Measurements from ENCODE around the gene AP5S1. TPM values are rescaled to one million over a fixed set of nuclear protein-coding genes. Genes with fewer than 3 reads are reported as not detected.

Gene AP5S1
- total RNA-seq, 1 experiment from 2014 or later: 31.0 TPM

DNA sequence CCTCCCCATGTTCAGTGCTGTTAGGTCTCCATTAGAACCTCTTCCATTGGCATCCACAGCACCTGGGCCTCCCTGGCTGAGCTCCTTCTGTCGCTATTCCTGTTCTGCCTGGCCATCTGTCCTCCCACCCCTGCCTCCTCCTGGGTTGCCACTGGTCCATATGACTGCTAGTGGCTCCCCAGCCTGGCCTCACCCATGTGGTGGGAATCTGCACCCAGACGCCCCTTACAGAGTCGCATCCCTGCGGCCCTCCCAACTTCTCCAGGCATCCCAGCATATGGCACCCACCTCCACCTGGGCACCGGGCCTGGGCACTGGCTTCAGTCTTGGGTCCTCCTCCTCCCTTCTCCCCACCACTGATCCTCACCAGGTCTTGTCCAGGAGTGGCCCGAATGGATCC is 16.5 kb upstream of the AP5S1 start:
- DNase-seq (ENCODE audit: low read depth): no peak
- in situ Hi-C loops (cut with HindIII; ENCODE audit: low pct_unique_long_range_greater_than_20kb, low sequenced_read_pairs): no loop called here

- DNase-seq (ENCODE audit: low read depth): no peak
- in situ Hi-C loops (cut with HindIII; ENCODE audit: low pct_unique_long_range_greater_than_20kb, low sequenced_read_pairs): no loop called here
Measured at GRCh38 chr20:3804254-3804751, 16.0 kb upstream of the AP5S1 start.

DNA sequence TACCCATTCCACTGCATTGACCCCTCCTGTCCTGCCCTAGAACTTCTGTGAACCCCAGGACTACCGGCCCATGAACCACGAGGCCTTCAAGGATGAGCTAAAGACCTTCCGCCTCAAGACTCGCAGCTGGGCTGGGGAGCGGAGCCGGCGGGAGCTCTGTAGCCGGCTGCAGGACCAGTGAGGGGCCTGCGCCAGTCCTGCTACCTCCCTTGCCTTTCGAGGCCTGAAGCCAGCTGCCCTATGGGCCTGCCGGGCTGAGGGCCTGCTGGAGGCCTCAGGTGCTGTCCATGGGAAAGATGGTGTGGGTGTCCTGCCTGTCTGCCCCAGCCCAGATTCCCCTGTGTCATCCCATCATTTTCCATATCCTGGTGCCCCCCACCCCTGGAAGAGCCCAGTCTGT is 15.6 kb upstream of the AP5S1 start:
- DNase-seq (ENCODE audit: low read depth): no peak
- in situ Hi-C loops (cut with HindIII; ENCODE audit: low pct_unique_long_range_greater_than_20kb, low sequenced_read_pairs): no loop called here

DNA sequence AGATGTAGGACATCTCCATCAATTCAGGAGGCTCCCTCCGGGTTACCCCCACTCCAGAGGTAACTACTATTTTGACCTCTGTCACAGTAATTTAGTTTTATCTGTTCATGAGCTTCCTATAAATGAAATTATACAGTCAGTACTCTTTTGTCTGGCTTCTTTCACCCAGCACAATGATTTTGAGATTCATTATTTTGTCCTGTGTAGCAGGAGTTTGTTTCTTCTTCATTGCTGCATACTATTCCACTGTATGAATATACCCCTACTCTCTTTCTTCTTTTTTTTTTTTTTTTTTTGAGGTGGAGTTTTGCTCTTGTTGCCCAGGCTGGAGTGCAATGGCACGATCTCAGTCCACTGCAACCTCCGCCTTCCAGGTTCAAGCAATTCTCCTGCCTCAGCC is 11.8 kb upstream of the AP5S1 start:
- in situ Hi-C loops (cut with HindIII; ENCODE audit: low pct_unique_long_range_greater_than_20kb, low sequenced_read_pairs): no loop called here
- no peak for DNase-seq (ENCODE audit: low read depth)

- peak; percentile 100 for DNase-seq (ENCODE audit: low read depth)
- in situ Hi-C loops (cut with HindIII; ENCODE audit: low pct_unique_long_range_greater_than_20kb, low sequenced_read_pairs): no loop called here
Measured at GRCh38 chr20:3811467-3812258, 8.7 kb upstream of the AP5S1 start.

DNA sequence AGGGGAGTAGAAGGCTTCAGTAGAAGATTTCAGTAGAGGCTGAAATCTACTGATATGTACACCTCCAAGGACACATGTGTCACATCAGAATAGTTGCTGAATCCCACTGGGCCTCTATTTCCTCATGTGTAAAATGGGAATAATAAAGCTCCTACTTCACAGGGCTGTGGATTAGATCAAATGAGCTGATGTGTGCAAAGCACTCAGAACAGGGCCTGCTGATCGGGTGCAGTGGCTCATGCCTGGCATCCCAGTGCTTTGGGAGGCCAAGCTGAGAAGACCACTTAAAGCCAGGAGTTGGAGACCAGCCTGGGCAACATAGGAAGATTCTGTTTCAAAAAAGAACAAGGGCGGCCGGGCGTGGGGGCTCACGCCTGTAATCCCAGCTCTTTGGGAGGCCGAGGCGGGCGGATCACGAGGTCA is 8.1 kb upstream of the AP5S1 start:
- no peak for DNase-seq (ENCODE audit: low read depth)
- in situ Hi-C loops (cut with HindIII; ENCODE audit: low pct_unique_long_range_greater_than_20kb, low sequenced_read_pairs): no loop called here

GRCh38 chr20:3812975-3813847 is 7.1 kb upstream of the AP5S1 start:
- peak; percentile 39 for DNase-seq (ENCODE audit: low read depth)
- in situ Hi-C loops (cut with HindIII; ENCODE audit: low pct_unique_long_range_greater_than_20kb, low sequenced_read_pairs): no loop called here

DNA sequence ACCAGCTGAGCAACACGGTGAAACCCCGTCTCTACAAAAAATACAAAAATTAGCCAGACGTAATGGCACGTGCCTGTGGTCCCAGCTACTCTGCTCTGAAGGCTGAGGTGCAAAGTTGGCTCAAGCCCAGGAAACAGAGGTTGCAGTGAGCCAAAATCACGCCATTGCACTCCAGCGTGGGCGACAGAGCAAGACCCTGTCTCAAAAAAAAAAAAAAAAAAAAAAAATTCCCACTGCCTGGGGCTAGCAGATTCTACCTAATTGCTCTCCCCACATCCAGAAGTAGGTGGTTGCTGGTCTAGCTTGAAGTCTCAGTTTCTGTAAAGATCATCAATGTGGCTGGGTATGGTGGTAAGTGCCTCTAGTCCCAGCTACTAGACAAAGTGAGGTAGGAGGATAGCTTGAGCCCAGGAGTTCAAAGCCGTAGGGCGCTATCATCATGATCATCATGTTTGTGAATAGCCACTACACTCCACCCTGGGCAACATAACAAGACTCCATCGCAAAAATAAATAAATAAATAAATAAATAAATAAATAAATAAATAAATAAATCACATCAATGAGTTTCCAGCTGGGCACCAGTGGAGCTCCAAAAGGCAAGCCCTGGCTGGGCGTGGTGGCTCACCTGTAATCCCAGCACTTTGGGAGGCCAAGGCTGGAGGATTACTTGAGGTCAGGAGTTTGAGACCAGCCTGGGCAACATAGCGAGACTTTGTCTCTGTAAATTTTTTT is 6.3 kb upstream of the AP5S1 start:
- DNase-seq (ENCODE audit: low read depth): no peak
- in situ Hi-C loops (cut with HindIII; ENCODE audit: low pct_unique_long_range_greater_than_20kb, low sequenced_read_pairs): no loop called here

DNA sequence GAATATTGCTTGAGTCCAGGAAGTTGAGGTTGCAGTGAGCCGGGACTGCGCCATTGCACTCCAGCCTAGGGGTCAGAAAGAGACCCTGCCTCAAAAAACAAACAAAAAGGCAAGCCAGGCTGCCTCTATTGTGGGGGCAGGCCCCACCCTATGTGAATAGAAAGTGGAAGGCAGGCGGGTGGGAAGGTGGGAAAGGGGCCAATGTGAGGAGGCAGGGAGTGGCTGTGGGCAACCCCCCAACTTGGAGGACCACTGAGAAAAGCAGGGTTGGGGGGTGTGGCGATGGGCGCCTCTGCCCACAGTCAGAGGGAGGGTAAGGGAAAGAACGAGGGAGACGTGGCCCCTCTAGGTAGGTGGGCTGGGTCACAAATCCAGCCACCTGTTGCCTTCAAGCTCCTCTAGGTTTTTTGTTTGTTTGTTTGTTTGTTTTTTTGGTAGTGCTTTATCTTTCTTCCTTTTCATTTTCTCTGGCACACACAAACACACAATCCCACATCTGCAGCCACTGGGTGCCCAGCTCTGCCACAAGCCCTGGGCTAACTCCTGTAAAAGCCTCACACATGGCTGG is 5.3 kb upstream of the AP5S1 start:
- in situ Hi-C loops (cut with HindIII; ENCODE audit: low pct_unique_long_range_greater_than_20kb, low sequenced_read_pairs): no loop called here
- no peak for DNase-seq (ENCODE audit: low read depth)

DNA sequence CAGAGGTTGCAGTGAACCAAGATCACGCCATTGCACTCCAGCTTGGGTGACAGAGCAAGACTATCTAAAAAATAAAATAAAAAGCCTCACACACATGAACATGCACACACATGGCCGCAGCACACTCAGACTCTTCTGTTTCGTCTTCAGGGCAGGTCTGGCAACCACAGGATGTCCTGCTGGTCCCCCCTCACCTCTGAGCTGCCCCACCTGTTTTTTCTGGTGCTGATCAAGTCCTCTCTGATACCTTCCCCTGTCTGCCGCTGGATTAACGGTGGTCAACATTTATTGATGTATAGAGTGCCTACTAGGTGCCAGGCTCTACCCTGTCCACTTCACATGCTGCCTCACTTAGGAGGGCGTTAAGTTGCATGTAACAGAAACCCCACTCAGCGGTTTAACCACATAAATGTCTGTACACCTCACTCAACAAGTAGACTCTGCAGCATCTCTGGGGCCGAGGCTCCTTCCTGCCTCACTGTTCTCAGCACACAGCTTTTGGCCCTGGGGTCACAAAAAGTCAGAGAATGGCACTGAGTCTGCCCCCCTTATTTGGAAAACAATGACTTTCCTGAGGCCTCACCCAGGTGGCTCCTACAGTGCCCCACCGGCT is 4.5 kb upstream of the AP5S1 start:
- in situ Hi-C loops (cut with HindIII; ENCODE audit: low pct_unique_long_range_greater_than_20kb, low sequenced_read_pairs): no loop called here

GRCh38 chr20:3818155-3819151 is 1.9 kb upstream of the AP5S1 start:
- in situ Hi-C loops (cut with HindIII; ENCODE audit: low pct_unique_long_range_greater_than_20kb, low sequenced_read_pairs): no loop called here
- peak; percentile 78 for DNase-seq (ENCODE audit: low read depth)

More for the DNA sequence above, 4.5 kb upstream of the AP5S1 start:
- DNase-seq (ENCODE audit: low read depth): no peak

DNA sequence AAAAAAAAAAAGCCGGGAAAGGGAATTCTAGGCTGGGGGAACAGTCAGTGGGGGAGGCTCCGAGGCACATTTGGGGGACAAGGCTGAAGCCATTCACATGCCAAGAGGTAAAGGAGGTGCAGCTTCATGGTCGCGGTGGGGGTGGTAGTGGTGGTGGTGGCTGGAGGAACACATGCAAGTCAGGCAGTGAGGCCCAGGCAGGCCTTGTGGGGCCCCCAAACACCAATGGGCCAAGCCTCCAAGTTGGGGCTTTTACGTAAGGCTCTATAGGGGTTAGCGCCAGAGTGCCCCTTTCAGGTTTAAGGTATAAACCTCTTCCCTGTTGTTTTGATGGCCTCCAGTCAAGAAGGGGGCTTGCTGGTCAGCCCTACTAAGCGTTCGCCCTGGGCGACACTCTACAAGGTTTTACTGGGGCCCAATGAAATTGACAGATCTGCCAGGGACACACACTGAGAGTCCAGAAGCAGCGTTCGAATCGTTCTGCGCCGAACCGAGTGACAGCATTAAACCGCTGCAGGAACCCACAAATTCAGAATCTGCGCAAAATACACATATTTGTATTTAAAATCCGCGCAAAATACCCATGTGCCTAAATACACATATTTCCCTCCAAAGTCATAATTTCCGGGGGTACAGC is 818 bp upstream of the AP5S1 start:
- in situ Hi-C loops (cut with HindIII; ENCODE audit: low pct_unique_long_range_greater_than_20kb, low sequenced_read_pairs): no loop called here
- no peak for DNase-seq (ENCODE audit: low read depth)

- in situ Hi-C loops (cut with HindIII; ENCODE audit: low pct_unique_long_range_greater_than_20kb, low sequenced_read_pairs): no loop called here
- DNase-seq (ENCODE audit: low read depth): no peak
Measured at GRCh38 chr20:3820901-3821727, 767 bp downstream of the AP5S1 start.

- no peak for DNase-seq (ENCODE audit: low read depth)
- in situ Hi-C loops (cut with HindIII; ENCODE audit: low pct_unique_long_range_greater_than_20kb, low sequenced_read_pairs): no loop called here
Measured at GRCh38 chr20:3821996-3822395, 1.6 kb downstream of the AP5S1 start.

DNA sequence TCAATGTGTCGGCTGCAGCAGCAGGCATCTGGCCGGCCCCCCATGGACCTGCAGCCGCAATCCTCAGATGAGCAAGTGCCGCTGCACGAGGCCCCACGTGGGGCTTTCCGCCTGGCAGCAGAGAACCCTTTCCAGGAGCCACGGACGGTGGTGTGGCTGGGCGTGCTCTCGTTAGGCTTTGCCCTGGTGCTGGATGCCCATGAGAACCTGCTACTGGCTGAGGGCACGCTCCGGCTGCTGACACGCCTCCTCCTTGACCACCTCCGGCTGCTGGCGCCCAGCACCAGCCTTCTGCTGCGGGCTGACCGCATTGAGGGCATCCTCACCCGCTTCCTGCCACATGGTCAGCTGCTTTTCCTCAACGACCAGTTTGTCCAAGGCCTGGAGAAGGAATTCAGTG is 3.5 kb downstream of the AP5S1 start:
- in situ Hi-C loops (cut with HindIII; ENCODE audit: low pct_unique_long_range_greater_than_20kb, low sequenced_read_pairs): no loop called here
- no peak for DNase-seq (ENCODE audit: low read depth)

DNA sequence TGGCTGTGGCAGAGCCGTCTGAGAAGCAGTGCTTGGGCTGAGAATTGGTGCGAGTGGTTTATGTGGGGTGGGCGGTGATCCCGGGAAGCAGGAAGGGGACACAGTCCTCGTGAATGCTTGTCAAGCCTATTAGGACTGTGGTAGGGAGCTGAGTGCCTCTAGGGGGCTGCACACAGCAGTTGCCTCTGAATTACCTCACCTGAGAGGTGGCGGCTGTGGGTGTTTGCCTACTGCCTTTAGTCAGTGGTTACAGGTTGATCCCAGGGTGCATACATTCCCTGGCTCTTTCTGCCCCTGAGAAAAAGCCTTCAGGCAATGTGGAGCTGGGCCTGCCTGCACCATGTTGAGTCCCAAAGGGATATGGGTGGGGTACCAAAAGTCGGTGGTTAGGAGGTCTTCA is 5.2 kb downstream of the AP5S1 start:
- no peak for DNase-seq (ENCODE audit: low read depth)
- in situ Hi-C loops (cut with HindIII; ENCODE audit: low pct_unique_long_range_greater_than_20kb, low sequenced_read_pairs): no loop called here

Measured in Caki2 (cell line).